PC-3 (cell line): Measurements from ENCODE around the gene DCDC2. TPM values are rescaled to one million over a fixed set of nuclear protein-coding genes. Genes with fewer than 3 reads are reported as not detected.

Source experiments
- ATAC-seq: fragments of 200-7000 bp; cut with Tn5 transposase; 2 replicates; pipeline ENCODE4 v1.9.1; 2020; ENCODE audit warnings: mild to moderate bottlenecking, moderate library complexity
- BruUV-seq: library from RNA; stranded (reverse); fragments of 400-500 nt; replicated peaks from 2 replicates; lab custom pipeline; 2021; lab: Mats Ljungman, UMichigan
- CTCF ChIA-PET: fragments of 300-600 bp; sonication (Branson Sonifier 250); formaldehyde crosslinking; loops from one replicate; lab custom pipeline; 2022; ENCODE audit warnings: antibody characterized with exemption; lab: Charles Lee
- POLR2A ChIA-PET: fragments of 300-600 bp; sonication (Branson Sonifier 250); formaldehyde crosslinking; loops from one replicate; lab custom pipeline; 2022; ENCODE audit warnings: antibody characterized with exemption; ENCODE audit not compliant: unreplicated experiment; lab: Charles Lee
- DNase-seq: peaks from one replicate; pipeline ENCODE4 v3.0.0-alpha.2; 2015
- H2AFZ ChIP-seq: fragments of 300-600 bp; sonication (generic); 2 replicates; pipeline ENCODE4 v1.6.0; 2016; ENCODE audit warnings: antibody characterized with exemption, low read length
- H3F3A ChIP-seq: fragments of 300-600 bp; sonication (generic); one replicate; pipeline ENCODE4 v1.6.0; 2017; ENCODE audit warnings: antibody characterized with exemption, low read length, control low read depth, mild to moderate bottlenecking; ENCODE audit not compliant: unreplicated experiment
- H3K27ac ChIP-seq: fragments of 300-600 bp; sonication (generic); 2 replicates; pipeline ENCODE4 v1.5.1; 2016; ENCODE audit warnings: mild to moderate bottlenecking, low read length
- H3K27me3 ChIP-seq: fragments of 300-600 bp; sonication (generic); 2 replicates; pipeline ENCODE4 v1.6.1; 2016; ENCODE audit warnings: low read length, mixed read lengths
- H3K36me3 ChIP-seq: fragments of 300-600 bp; sonication (generic); 2 replicates; pipeline ENCODE4 v1.6.1; 2016; ENCODE audit warnings: low read depth, mixed run types, low read length, mixed read lengths
- H3K4me1 ChIP-seq: fragments of 300-600 bp; sonication (generic); 2 replicates; pipeline ENCODE4 v1.5.1; 2016; ENCODE audit warnings: low read length; ENCODE audit not compliant: insufficient read depth
- H3K4me2 ChIP-seq: fragments of 300-600 bp; sonication (generic); 2 replicates; pipeline ENCODE4 v1.6.0; 2016; ENCODE audit warnings: low read length
- H3K4me3 ChIP-seq: fragments of 300-600 bp; sonication (generic); 2 replicates; pipeline ENCODE4 v1.5.1; 2016; ENCODE audit warnings: mild to moderate bottlenecking, low read length, mixed read lengths
- H3K79me2 ChIP-seq: fragments of 300-600 bp; sonication (generic); 2 replicates; pipeline ENCODE4 v1.6.1; 2017; ENCODE audit warnings: low read length, mixed read lengths
- H3K9ac ChIP-seq: fragments of 300-600 bp; sonication (generic); 2 replicates; pipeline ENCODE4 v1.6.0; 2016; ENCODE audit warnings: mild to moderate bottlenecking, low read length
- H3K9me2 ChIP-seq: fragments of 300-600 bp; sonication (generic); replicated peaks from 2 replicates; pipeline ENCODE4 v1.6.1; 2016; ENCODE audit warnings: mixed run types, low read length, mixed read lengths
- H3K9me3 ChIP-seq: fragments of 300-600 bp; sonication (generic); 2 replicates; pipeline ENCODE4 v1.6.1; 2016; ENCODE audit warnings: low read length, mixed read lengths
- H4K20me1 ChIP-seq: fragments of 300-600 bp; sonication (generic); 2 replicates; pipeline ENCODE4 v1.6.1; 2016; ENCODE audit warnings: low read length, mixed read lengths
- EZH2 ChIP-seq: fragments of 300-600 bp; sonication (generic); IDR thresholded peaks from one replicate; pipeline ENCODE4 v1.6.1; 2017; ENCODE audit warnings: antibody characterized with exemption, mild to moderate bottlenecking, low read length; ENCODE audit not compliant: unreplicated experiment
- EZH2phosphoT487 ChIP-seq: fragments of 300-600 bp; sonication (generic); IDR thresholded peaks from 2 replicates; pipeline ENCODE4 v1.6.1; 2018; ENCODE audit warnings: mild to moderate bottlenecking, antibody characterized with exemption, low read length, borderline replicate concordance
- intact Hi-C: fragments of 100-400 bp; cut with micrococcal nuclease; formaldehyde crosslinking; loops from 2 replicates; pipeline ENCODE4 v1.9.0; 2023
- total RNA-seq: library from RNA; depleted of rRNA; stranded (reverse); fragments of >200 nt; gene quantifications from 2 replicates; pipeline ENCODE4 v1.2.3, GENCODE V29; 2014
- TF ChIP-seq, protein P1 (sequence below): fragments of 300-600 bp; sonication (generic); conservative IDR thresholded peaks from 2 replicates; pipeline ENCODE4 v1.5.1; 2017; ENCODE audit warnings: antibody characterized with exemption, low read depth, mild to moderate bottlenecking, low read length

DCDC2 gene
- total RNA-seq, 1 experiment from 2014 or later = 0.11 TPM

DNA sequence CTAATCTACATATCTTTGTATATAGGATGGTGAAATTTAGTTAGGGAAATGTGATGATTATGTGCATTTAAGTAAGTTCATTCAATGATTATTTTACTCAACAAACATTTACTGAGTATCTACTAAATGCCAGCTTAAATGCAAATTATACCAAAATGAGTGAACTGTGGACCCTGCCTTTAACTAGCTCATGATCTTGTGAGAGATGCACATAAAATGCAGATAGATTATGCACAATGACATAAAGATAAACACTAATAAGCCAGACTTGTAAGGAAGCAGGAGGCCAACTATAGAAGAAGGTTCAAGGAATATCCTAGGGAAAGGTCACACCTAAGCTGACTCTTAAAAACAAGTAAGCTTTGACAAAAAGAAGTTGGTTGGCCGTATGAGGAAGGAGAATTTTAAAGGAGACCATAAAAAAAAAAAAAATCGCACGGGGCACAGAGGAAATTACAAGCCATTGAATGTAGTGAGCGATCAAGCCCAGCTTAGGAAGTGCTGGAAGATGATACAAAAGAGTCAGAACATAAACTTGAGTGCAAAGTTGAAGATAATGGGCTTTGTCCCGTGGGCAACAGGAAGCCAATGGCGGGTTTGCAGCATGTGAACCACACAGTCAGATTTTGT is 123.9 kb downstream of the DCDC2 start:
- POLR2A ChIA-PET = no interaction called here
- BruUV-seq = no TSS peak
- H3K9me2 ChIP-seq = no peaks in the 10 kb centered on the region

DNA sequence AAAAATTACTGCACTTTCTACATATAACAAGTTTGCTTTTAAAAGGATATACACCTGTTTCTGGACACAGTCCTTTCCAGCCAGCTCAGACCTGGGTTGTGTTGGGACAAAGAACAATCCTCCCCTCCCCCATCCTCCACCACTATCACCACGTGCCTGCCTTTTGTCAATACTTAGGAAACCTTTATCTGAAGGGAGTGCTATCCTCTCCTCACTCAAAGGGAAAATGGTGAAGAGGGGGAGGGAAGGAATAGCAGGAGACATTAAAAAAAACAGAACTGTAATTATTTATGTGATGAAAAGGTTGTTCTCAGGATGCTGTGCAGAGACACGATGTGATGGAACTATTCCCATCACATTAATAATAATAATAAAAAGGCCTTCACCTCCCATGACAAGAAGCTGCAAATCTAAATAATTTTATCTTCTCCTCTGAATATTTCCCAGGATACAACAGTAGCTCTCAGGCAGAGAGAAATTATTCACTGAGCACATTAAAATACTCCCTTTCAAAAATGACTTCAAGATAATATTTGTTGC is 126.4 kb downstream of the DCDC2 start:
- Histone ChIP-seq H3K36me3 (no peaks in the 10 kb centered on the region), H3K27me3 (peaks cover 83% of the 10 kb centered on the region), H3K9me2 (no peaks in the 10 kb centered on the region), H4K20me1 (no peaks in the 10 kb centered on the region), H3K4me1 (no peaks in the 10 kb centered on the region), H3K4me3 (no peak overlapping the region), H3K9ac (no peak overlapping the region), H3K27ac (no peak overlapping the region), H3K79me2 (no peaks in the 10 kb centered on the region), H3K4me2 (no peak overlapping the region), H3F3A (no peaks in the 10 kb centered on the region), H2AFZ (no peak overlapping the region), H3K9me3 (no peaks in the 10 kb centered on the region)
- ChIA-PET POLR2A (no interaction called here), CTCF (no interaction called here)
- DNase-seq (no peak), ATAC-seq (no peak)
- BruUV-seq = no TSS peak
- intact Hi-C loops = no loop called here
- TF ChIP-seq EZH2 (no peak), EZH2phosphoT487 (no peak)
- TF ChIP-seq, protein P1, sequence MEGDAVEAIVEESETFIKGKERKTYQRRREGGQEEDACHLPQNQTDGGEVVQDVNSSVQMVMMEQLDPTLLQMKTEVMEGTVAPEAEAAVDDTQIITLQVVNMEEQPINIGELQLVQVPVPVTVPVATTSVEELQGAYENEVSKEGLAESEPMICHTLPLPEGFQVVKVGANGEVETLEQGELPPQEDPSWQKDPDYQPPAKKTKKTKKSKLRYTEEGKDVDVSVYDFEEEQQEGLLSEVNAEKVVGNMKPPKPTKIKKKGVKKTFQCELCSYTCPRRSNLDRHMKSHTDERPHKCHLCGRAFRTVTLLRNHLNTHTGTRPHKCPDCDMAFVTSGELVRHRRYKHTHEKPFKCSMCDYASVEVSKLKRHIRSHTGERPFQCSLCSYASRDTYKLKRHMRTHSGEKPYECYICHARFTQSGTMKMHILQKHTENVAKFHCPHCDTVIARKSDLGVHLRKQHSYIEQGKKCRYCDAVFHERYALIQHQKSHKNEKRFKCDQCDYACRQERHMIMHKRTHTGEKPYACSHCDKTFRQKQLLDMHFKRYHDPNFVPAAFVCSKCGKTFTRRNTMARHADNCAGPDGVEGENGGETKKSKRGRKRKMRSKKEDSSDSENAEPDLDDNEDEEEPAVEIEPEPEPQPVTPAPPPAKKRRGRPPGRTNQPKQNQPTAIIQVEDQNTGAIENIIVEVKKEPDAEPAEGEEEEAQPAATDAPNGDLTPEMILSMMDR = no peak

More for the DNA sequence above, 123.9 kb downstream of the DCDC2 start:
- no peak overlapping the region for H2AFZ ChIP-seq
- H3K4me2 ChIP-seq = no peak overlapping the region
- H3K27ac ChIP-seq = no peak overlapping the region
- ATAC-seq = no peak
- no peaks in the 10 kb centered on the region for H3K9me3 ChIP-seq
- H3K79me2 ChIP-seq = no peaks in the 10 kb centered on the region
- no peaks in the 10 kb centered on the region for H4K20me1 ChIP-seq
- H3K36me3 ChIP-seq = no peaks in the 10 kb centered on the region
- H3K4me3 ChIP-seq = no peak overlapping the region
- no peaks in the 10 kb centered on the region for H3F3A ChIP-seq
- CTCF ChIA-PET = no interaction called here
- no peaks in the 10 kb centered on the region for H3K4me1 ChIP-seq
- no peak for DNase-seq
- TF ChIP-seq, protein P1 = no peak
- TF ChIP-seq EZH2 (no peak), EZH2phosphoT487 (no peak)
- intact Hi-C loops = no loop called here
- H3K9ac ChIP-seq = no peak overlapping the region
- peaks cover 59% of the 10 kb centered on the region for H3K27me3 ChIP-seq
